ES-I3 (cell line): Measurements from ENCODE around the gene KCNIP3.
"Not testable (repeated sequence)": the region's sequence is repeated elsewhere in the genome, so short reads cannot be mapped to it uniquely, and the experiment has no call there.

ENCODE experiments used
- H3K36me3 ChIP-seq: 2 replicates; pipeline ENCODE4 v1.6.1; 2013; ENCODE audit warnings: mild to moderate bottlenecking, low read length, control low read depth, moderate library complexity; ENCODE audit not compliant: insufficient read depth
- H3K4me1 ChIP-seq: 2 replicates; pipeline ENCODE4 v1.6.1; 2013; ENCODE audit warnings: mild to moderate bottlenecking, control low read depth, low read length; ENCODE audit not compliant: insufficient read depth
- H3K9ac ChIP-seq: 2 replicates; pipeline ENCODE4 v1.6.1; 2013; ENCODE audit warnings: low read depth, mild to moderate bottlenecking, low read length, moderate library complexity
- H3K9me3 ChIP-seq: 2 replicates; pipeline ENCODE4 v1.6.1; 2013; ENCODE audit warnings: mild to moderate bottlenecking, low read length, moderate library complexity; ENCODE audit not compliant: control insufficient read depth, insufficient read depth

KCNIP3 gene

DNA sequence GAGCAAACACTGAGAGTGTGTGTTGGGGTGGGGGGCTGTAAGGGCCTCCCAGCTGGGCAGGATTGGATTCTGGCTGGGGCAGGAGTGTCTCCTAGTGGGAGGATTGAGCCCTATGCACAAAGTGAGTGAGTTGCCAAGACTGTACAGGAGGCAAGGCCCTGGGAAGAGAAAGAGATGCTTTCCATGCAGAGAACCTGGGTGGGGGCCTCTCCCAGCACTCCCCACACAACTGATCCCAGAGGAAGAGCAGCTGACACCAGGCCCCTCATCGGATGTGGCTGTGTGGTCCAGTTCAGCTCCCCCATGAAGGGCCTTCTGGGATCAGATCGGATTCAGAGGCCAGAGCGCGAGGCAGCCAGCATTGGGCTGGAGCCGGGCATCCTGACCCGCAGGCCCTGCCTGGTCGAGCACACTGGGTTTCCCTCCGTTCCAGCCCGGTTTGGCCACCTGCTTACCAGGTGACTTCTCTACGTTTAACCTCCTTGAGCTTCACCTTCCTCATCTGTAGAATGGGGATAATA is 56.0 kb downstream of the KCNIP3 start:
- H3K36me3 ChIP-seq, result no peaks in the 10 kb centered on the region

DNA sequence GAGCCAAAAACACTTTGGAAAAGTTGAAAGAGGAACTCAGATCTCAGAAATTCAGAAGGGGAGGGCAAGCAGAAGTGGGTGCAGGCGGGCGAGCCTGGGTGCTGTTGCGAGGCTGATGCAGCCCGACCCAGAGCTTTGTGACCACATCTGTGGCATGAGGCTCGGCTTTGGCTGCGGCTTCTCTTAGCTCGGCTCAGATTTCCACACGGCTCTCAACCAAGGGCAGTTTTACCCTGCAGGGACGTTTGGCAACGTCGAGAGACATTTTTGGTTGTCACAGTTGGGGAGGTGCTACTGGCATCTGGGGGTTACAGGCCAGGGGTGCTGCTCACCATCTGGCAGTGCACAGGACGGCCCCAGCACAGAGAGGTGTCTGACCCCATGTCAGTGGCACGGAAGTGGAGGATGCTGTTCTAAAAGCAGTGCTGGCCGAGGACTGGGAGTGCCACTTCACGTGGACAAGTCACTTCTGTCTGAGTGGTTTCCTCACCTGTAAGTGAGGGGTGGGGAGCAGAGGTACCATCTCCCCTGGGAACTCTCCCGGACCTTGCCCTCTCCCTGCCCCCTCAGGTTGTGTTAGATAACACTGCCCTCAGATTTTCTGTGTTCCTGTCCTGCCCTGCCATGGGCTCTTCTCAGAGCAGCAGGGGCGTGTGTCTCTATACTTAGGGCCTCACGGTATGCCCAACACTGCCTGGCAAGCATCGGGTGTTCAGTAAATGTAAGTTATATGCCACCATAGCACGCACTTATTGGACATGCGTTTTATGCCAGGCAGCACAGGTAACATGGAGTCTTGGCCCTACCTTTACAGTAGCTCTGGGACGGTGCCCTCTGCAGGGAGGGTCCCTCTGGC is 56.7 kb downstream of the KCNIP3 start:
- Histone ChIP-seq H3K9me3 (no peaks in the 10 kb centered on the region), H3K36me3 (no peaks in the 10 kb centered on the region), H3K4me1 (no peaks in the 10 kb centered on the region), H3K9ac (no peak overlapping the region)

More for the DNA sequence above, 56.0 kb downstream of the KCNIP3 start:
- no peaks in the 10 kb centered on the region for H3K4me1 ChIP-seq
- no peaks in the 10 kb centered on the region for H3K9me3 ChIP-seq
- no peak overlapping the region for H3K9ac ChIP-seq

DNA sequence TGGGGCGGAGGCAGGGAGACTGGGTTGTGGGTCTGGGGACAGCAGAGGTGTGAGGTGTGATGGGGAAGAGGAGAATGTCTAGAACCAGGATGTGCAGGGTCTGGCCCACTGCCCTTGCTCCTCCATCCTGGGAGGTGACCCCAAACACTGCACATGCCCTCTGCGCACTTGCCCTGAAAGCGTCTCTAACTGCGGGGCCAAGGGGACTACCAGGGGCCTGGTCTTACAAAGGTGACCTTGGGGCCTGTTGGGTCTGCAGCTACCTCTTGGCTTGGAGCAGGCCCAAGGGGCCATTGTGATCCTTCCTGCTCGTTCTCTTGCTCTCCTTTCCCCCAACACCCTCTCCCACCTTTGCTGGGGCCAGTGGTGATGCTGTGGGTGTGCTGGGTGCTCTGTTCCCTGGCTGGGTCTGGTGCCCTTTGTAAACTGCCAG is 57.3 kb downstream of the KCNIP3 start:
- Histone ChIP-seq H3K36me3 (no peaks in the 10 kb centered on the region), H3K9ac (no peak overlapping the region), H3K9me3 (no peaks in the 10 kb centered on the region), H3K4me1 (no peaks in the 10 kb centered on the region)

GRCh38 chr2:95354925-95355324 is 57.8 kb downstream of the KCNIP3 start:
- Histone ChIP-seq H3K9me3 (no peaks in the 10 kb centered on the region), H3K36me3 (no peaks in the 10 kb centered on the region), H3K9ac (no peak overlapping the region), H3K4me1 (no peaks in the 10 kb centered on the region)

DNA sequence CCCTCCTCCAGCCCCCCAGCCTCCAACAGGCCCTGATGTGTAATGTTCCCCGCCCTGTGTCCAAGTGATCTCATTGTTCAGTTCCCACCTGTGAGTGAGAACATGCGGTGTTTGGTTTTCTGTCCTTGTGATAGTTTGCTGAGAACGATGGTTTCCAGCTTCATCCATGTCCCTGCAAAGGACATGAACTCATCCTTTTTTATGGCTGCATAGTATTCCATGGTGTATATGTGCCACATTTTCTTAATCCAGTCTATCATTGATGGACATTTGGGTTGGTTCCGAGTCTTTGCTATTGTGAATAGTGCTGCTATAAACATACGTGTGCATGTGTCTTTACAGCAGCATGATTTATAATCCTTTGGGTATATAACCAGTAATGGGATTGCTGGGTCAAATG is 58.3 kb downstream of the KCNIP3 start:
- not testable (repeated sequence) for H3K36me3 ChIP-seq, H3K9ac ChIP-seq, H3K4me1 ChIP-seq, H3K9me3 ChIP-seq

- Histone ChIP-seq H3K36me3 (no peaks in the 10 kb centered on the region), H3K4me1 (no peaks in the 10 kb centered on the region), H3K9me3 (no peaks in the 10 kb centered on the region), H3K9ac (no peak overlapping the region)
Measured at GRCh38 chr2:95356821-95357700, 59.9 kb downstream of the KCNIP3 start.

DNA sequence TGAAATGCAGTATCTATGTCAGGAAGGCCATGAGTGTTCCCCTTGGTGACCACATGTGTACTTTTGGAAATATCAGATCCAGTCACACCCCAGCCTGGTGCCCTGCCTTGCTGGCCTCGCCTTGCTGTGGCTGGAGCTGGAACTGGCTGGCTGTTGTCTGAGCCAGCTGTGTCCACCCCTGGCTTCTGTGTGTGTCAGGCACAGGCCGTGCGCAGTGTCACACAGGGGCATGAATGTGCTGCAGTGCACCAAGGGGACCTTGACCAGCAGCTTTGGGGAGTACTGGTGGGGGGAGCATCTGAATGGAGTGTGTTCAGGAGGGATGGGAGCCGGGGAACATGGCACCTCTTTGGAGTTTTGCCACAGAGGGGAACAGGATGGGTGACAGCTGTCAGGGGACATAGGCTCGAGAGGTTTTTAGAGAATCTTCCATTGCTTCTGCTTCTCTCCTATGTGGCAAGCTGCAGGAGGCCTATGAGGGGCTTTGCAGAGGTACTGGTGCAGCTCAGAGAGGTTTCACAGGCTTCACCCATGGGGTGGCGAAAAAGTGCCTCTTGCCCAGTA is 60.7 kb downstream of the KCNIP3 start:
- Histone ChIP-seq H3K9ac (no peak overlapping the region), H3K4me1 (no peaks in the 10 kb centered on the region), H3K9me3 (no peaks in the 10 kb centered on the region), H3K36me3 (no peaks in the 10 kb centered on the region)

GRCh38 chr2:95359031-95359430 is 61.9 kb downstream of the KCNIP3 start:
- no peaks in the 10 kb centered on the region for H3K9me3 ChIP-seq
- H3K9ac ChIP-seq, result no peak overlapping the region
- H3K36me3 ChIP-seq, result no peaks in the 10 kb centered on the region
- no peaks in the 10 kb centered on the region for H3K4me1 ChIP-seq

- Histone ChIP-seq H3K4me1 (no peaks in the 10 kb centered on the region), H3K9ac (no peak overlapping the region), H3K36me3 (no peaks in the 10 kb centered on the region), H3K9me3 (no peaks in the 10 kb centered on the region)
Measured at GRCh38 chr2:95359501-95359930, 62.4 kb downstream of the KCNIP3 start.

DNA sequence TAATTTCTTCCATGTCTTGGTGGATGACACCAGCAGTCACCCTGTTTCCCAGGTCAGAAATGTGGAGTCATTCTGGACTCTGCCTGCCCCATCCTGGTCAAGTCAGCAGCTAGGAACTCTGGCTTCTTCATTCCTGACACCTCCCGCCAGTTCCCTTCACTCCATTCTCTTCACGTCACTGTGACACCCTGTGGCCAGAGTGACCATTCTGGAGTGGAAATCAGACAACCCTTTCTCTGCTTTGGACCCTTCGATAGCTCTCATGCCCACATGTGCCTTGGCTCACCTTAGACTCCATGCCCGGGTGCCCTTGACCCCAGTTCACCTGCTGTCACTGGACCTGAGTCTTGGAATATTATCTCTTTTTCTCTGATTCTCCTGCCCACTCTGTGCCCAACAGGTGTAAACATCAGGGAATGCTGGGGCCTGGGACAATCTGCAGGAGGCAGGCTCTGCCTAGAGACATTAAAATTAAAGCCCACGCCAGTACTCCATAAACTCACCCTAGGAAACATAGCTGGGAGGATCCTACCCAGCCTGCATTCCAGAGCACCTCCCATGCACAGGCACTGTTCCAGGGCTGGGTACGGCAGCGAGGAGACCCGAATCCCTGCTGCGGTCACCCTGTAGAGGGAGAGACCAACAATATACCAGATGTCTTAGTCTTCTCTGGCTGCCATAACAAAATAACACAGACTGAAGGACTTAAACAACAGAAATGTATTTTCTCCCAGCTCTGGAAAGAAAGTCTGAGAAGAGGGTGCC is 64.3 kb downstream of the KCNIP3 start:
- Histone ChIP-seq H3K9ac (no peak overlapping the region), H3K4me1 (no peaks in the 10 kb centered on the region), H3K36me3 (no peaks in the 10 kb centered on the region), H3K9me3 (no peaks in the 10 kb centered on the region)

DNA sequence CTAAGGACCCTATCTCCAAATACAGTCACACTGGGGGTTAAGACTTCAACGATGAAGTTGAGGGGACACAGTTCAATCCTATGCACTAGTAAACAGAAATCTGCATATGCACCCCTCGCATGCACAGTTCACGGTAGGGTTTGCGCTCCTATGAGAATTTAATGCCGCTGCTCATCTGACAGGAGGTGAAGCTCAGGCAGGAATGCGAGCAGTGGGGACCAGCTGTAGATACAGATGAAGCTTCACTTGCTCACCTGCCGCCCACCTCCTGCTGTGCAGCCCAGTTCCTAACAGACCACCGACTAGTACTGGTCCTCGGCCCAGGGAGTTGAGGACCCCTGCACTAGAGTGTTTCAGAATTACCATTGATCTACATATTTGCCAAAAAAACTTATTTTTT is 65.3 kb downstream of the KCNIP3 start:
- no peaks in the 10 kb centered on the region for H3K36me3 ChIP-seq
- H3K9ac ChIP-seq, result no peak overlapping the region
- no peaks in the 10 kb centered on the region for H3K9me3 ChIP-seq

DNA sequence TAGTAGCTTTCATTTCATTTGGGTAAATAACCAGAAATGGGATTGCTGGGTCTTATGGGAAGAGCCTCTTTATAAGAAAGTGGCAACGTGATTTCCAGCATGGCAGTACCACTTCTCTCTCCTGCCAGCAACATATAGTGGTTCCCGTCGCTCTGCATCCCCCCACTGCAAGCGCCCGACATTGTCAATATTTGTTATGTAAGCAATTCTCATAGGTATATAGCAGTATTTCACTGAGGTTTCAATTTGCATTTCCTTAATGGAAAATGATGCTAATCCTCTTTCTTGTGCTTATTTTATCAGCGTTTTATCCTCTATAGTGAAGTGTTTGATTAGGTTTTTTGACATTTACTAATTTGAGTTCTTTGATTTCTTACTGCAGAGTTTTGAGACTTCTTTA is 69.4 kb downstream of the KCNIP3 start:
- H3K9ac ChIP-seq, result no peak overlapping the region
- H3K4me1 ChIP-seq, result no peaks in the 10 kb centered on the region
- H3K36me3 ChIP-seq, result no peaks in the 10 kb centered on the region
- H3K9me3 ChIP-seq, result no peaks in the 10 kb centered on the region

More for the DNA sequence above, 65.3 kb downstream of the KCNIP3 start:
- H3K4me1 ChIP-seq, result no peaks in the 10 kb centered on the region

DNA sequence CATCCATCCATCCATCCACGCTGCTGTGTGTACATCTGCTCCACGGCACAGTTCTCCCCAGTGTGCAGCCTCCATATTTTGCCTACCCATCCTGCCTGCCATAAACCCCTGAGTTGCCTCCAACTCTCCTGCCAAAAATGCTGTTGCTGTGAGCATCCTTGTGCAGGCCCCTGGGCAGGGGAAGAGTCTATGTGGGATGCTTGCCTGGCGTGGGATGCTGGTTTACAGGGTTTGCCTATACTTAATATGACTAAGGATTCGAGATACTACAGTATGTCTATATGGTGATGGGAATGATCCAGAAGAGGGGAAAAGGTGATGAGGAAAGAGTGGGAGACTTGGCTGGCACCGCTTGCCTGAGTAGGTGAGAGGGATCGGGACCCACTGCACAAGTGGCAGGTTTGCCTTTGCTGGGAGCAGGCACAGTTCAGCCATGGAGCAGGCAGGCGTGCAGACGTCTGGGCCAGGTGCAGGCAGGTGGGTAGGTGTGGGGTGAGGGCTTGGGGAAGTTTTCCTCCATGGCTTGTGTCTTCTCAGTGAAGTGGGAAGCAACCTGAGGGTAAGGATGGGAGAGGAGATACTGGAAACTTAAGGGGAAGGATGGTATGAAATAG is 75.2 kb downstream of the KCNIP3 start:
- Histone ChIP-seq H3K9ac (no peak overlapping the region), H3K9me3 (no peaks in the 10 kb centered on the region), H3K4me1 (no peaks in the 10 kb centered on the region), H3K36me3 (no peaks in the 10 kb centered on the region)
